IPS-NIHi7 (cell line): Measurements from ENCODE around the gene CRISP2.
A peak's percentile ranks its signal among the peaks of the same experiment; 100 is the strongest.
"Not testable (repeated sequence)": the region's sequence is repeated elsewhere in the genome, so short reads cannot be mapped to it uniquely, and the experiment has no call there.

ENCODE experiments used
- DNase-seq: peaks from one replicate; pipeline ENCODE4 v3.0.0; 2012; ENCODE audit warnings: mixed read lengths; ENCODE audit errors: extremely low spot score

CRISP2 gene, protein sequence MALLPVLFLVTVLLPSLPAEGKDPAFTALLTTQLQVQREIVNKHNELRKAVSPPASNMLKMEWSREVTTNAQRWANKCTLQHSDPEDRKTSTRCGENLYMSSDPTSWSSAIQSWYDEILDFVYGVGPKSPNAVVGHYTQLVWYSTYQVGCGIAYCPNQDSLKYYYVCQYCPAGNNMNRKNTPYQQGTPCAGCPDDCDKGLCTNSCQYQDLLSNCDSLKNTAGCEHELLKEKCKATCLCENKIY

DNA sequence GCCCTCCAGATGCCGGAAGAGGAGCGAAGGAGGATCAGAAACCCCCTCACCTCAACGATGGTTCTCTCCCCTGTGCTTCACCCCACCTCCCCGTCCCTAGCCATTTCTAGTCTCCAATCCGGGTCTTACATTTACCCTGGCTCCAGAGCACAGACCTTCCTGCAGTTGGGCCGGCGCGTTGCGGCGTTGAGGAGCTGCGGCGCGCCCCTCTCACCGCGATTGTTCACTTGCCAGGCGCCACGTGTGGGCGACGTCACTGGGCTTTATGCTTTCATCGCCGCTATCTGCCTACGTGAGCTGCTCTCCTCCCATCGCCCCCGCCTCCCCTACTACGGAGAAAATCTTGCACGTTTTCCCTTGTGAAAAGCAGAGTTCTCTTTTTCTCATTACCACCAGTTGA is at the start of gene CRISP2:
TSS of gene CRISP2 (minus strand) at position 198 of the 400 bp plus-strand sequence. CDS start 4,347 bp downstream, outside the sequence.
- DNase-seq, result peak; percentile 24

DNA sequence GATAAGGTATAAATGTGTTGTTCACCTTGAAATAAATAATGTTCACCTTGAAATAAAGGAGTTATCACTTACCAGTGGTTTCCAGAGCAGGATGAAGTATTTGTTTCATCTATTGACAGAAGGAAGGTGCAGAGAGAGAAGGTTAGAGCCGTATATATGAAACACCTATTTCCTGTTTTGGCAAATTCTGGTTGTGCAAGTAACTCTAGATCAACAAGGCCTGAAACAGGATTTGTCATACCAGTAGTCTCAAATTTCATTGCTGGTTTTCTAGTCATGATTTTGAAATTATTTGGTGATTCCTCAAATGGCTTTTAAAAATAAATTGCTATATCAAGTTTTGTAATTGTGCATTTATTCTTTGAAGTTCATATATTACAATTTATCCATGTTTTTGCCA is 30.9 kb upstream of the CRISP2 start, which contains the start of gene CRISP3:
TSS of gene CRISP3 (minus strand) at position 130 of the 400 bp plus-strand sequence. CDS start at position 109, 21 bp downstream.
- no peak for DNase-seq

DNA sequence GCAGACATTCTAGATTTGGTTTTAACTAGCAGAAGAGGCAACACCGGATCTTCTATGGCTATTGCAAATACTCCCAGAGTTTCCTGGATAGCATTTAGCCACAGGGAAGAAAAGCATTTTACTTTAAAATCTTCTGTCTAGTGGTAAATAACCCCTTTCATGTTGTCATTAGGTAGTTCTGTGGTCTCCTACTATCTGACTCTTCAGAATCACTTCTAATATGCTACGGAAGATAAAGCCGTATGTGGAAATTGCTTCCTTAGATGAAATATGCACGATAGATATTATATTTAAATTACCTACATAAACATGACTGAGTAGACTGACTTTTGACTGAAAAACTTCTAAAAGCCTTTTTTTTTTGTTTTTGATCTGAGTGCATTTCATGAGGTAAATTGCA is 30.1 kb upstream of the CRISP2 start:
- DNase-seq, result no peak

DNA sequence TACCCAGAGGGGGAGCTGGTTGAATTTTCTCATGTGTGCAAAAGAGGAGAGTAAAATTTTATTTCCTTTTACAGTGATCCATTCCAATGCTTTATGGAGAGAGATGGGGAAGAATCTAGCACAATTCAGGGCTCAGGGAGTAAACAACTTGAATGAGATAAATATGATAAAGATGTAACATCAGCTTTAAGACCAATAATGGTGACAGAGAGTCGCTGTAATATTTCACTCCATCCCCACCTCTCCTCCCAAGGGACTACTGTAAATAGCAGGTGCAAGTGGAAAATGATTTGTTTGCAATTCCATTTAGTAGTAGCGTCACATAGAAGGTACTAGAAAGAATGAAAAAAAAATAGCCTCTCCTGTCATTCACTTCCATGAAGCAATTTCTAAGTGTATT is 26.1 kb upstream of the CRISP2 start:
- DNase-seq, result no peak

DNA sequence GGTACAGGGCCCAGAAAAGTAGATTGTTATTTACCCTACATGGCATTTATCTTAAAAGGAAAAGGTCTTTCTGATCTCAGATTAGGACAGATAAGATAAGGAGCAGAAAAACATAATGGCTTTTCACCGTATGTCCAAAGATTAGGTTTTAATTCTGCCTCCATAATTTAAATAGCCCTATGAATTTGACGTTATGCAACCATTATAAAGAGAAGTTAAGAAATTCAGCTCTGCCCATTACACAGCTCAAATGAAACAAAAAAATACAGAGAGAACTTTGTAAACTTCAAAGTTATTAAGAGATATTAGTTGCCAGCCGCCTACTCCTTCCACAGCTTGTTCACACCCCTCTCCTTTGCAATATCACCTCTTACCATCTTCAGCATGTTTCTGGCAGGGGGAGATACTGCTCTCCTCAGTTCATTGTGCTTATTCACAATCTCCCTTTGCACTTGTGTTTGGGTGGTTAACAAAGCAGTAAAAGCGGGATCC is 22.7 kb upstream of the CRISP2 start:
- DNase-seq, result no peak

DNA sequence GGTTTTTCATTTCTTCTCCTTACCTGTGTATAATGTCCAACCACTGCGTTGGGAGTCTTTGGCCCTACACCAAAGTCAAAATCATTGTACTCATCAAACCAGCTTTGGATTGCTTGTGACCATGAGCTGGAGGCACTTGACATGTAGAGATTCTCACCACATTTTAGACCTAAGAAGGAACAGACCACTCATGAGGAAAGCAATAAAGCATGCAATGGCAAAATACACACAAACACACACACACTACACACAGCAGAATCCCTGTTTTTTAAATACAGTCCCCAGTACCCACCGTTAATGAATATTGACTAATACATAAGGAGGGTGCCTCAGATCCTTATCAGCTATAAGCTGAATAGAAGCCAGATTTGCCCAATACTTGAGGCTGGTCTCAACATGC is 20.3 kb upstream of the CRISP2 start:
- no peak for DNase-seq

DNA sequence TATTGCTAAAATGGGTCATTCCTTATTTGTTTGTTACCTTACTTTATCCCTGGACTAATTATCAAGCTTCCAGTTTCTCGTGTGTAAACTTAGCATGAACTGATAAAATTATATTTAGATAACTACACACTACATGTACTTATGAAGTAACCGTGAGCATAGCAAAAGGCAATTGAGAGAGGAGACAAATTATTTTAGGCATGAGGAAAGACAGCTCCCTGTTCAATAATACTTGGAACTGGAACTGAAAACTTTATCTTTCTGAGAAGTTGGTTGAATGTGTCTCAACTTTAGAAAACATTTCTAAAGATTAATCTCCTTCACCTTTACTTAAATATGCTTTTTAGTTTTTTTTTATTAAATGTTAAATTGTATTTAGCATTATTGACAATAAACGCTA is 19.4 kb upstream of the CRISP2 start:
- no peak for DNase-seq

DNA sequence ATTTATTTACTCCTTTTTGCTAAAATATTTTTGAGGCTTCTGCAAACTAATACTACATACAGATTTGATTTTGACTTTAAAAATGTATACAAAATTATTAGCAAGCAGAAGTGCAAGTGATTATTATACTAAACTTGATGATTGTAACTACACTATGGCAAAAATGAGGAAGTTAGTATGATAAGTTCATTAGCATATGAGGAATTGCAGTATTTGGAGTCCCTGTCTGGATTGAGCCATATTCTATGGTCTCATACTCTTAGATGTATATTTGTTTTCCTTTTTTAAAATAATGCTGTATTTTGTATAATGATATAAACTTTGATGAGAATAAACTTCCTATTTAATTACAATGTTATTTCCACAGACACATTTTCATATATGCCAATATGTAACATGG is 16.9 kb upstream of the CRISP2 start:
- DNase-seq, result no peak

DNA sequence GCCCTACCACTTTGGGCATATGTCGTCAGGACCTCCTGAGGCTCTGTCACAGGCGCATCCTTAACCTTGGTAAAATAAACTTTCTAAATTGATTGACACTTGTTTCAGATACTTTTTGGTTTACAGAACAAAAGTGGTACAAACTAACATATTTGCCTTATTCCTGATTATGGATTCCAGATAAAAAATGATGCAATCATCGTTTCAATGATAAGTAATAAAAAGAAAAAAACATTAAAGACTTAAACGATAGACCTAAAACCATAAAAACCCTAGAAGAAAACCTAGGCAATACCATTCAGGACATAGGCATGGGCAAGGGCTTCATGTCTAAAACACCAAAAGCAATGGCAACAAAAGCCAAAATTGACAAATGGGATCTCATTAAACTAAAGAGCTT is 10.6 kb upstream of the CRISP2 start:
- DNase-seq, result not testable (repeated sequence)

DNA sequence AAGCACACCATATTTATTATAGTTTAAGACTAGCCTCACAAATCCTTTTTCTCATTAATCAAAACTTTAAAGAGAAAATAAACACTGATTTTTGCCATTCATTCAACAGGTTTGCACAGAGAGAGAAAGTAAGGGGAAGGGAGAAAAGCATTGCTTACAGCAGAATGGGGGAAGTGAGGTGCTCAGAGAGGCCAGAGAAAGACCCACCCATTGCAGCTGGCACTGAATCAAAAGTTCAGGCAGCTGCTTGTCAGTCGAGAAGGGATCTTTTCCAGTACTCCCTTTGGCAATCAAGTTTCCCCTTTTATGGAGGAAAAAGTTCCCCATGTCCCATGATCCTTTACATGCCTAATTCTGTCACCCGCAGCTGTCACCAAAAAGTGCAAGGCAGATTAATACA is 8.0 kb upstream of the CRISP2 start:
- DNase-seq, result no peak

DNA sequence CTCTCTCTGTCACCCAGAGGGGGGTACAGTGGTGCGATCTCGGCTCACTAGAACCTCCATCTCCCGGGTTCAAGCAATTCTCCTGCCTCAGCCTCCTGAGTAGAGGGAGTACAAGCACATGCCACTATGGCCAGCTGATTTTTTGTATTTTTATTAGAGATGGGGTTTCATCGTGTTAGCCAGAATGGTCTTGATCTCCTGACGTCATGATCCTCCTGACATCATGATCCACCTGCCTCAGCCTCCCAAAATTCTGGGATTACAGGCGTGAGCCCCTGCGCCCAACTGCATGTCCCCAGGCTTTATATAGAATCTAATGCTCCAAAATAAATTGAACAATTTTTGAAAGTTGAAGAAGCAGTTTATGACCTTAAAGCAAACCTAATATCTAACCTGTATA is 7.0 kb upstream of the CRISP2 start:
- DNase-seq, result no peak

DNA sequence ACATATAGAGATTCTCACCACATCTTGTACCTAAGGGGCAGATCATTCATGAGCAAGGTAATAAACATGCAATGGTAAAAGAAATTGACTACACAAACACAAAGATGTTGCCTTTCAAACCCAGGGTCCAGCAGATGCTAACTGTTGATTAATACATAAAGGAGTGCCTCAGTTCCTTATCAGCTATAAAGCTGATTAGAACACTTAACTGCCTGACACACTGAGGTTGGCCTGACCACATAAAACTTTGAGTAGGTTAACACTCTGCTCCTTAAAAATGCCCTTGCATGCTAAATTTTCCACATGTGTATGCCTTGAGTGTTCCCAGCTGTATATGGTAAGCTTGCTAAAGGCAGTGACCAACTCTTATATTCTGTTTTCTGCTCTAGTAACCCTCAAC is 14.9 kb downstream of the CRISP2 start:
- DNase-seq, result no peak

DNA sequence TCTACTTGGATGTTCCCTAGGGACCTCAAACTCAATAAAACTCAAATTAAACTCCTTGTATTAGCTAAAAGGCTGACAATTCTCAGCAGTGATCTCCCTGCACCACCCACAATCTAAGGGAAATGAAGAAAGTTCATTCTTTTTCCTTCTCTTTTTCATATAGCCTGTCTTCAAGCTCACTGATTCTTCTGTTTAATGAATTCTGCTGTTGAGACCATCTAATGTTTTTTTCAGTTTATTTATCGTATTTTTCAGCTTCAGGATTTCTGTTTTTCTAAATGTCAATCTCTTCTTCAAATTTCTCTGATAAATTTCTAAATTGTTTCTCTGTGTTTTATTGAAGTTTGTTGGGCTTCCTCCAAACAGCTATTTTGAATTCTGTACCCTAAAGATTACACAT is 19.8 kb downstream of the CRISP2 start:
- DNase-seq, result no peak

DNA sequence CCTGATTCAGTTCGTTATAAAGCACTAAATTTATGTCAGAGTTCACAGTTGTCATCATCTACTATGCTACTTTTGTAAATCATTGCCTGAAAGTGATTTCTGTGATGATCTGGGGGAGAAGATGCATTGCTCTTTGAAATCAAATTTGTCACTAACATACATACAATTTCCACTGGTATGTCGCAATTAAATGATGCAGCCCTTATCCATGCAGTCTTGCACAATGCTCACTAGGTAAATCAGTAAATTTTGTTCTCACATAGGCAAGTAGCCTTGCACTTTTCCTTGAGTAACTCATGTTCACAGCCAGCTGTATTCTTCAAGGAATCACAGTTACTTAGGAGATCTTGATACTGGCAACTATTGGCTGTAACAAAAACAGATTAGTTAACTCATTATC is 20.8 kb downstream of the CRISP2 start:
- no peak for DNase-seq

DNA sequence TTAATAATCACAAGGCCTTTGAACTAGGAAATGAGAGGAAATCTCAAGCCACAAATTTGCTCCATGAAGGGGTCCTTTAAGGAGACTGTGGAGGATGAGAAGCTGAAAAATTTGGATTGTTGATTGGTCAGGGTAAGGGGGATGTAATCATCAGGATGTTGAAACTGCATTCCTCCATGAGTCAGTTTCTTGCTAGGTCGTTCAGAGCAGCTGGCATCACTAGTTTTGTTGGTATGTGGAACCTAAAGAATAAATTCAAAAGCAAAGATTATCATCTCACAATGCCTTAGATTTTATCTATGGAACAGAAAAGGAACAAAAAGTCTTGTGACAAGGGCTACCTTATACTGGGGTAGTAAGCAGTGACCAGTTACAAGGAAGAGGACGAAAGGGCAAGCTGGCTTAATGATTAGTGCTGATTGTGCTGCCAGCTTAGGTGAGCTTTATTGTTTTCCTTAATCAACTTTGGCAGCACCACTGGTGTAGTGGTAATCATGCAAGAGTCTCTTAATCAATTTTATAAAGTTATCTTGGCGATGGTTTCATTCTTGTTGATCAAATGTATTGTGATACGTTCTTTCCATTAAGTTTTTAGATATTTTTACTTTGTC is 36.6 kb downstream of the CRISP2 start:
- no peak for DNase-seq

DNA sequence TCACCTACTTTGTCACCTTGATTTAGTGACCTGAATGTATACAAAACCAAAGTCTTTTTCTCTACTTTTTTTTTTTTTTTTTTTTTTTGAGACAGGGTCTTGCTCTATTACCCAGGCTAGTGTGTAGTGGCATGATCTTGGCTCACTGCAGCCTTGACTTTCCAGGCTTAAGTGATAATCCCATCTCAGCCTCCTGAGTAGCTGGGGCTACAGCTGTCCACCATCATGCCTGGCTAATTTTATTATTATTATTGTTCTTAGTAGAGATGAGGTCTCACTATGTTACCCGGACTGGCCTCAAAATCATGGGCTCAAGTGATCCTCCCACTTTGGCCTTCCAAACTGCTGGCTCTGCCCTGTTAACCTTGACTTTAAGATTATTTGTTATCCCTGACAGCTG is 37.5 kb downstream of the CRISP2 start:
- DNase-seq, result no peak

DNA sequence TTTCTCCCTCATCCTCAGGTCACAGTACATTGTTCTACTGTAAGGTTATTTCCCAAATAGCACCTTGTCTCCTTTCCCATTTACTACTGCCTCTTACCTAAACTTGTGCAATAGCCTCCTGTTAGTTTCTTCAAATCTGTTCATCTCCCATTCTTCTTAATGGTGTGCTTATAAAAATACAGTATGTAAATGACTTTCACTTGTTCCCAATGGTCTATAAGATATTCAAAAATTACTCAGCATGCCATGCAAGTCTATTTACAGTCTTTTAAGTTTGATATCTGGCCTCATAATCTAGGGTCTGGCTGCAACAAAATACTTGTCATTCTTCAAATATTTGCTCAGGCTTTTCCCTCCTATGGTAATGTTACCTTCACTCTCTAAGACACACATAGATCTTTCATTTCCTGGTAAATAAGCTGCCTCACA is 45.2 kb downstream of the CRISP2 start:
- no peak for DNase-seq

DNA sequence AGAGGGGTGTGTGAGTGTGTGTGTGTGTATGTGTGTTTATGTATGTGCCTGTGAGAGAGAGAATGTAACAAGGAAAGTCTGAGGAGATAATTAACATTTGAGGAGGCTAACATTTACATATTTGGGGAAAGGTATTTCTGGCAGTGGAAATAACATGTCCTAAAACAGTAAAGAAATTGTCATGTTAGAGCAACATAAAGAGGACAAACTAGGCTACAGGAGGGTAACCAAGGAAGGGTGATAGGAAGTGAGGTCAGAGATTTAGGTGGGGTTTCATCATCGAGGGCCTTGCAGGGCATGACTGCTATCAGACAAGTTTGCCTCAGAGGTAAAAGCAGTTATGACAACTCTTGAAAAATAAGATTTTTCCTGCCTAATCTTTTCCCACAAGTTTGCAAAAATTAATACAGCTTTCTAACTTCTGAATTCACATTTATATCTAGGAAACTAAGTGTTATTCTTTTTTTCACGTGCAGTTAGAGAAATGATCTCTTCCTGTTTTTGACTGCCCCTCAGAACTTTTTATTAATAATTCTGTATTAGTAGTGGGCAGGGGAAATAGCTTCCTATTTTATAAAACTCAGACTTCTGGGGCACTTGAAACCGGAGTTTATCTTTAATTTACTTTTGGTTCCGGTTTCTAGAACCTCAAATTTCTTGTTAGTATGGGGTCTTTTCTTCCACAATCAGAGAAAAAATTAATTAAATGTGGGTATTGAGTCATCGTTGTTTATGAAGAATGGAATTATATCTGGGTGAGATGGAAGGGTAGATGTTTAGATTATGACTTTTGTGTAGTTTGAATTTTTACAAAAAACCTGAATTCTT is 46.2 kb downstream of the CRISP2 start:
- DNase-seq, result no peak

DNA sequence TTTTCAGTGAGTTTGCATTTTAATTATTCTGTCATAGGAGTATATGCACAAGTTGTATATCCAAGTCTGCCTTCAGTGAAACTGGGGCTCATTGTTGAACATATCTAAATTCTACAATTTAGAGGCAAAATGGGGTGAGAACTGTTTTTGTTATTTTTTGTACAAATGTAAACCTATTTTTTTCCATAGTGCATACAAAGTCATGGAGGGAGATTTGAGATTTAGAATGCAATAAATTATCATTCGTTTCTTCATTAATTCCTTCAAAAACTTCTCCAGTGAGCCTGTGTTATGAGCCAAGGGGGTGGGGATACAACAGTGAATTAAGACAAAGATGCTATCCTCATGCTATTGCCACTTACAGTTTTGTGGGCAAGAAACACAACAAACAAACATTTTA is 46.9 kb downstream of the CRISP2 start:
- no peak for DNase-seq

DNA sequence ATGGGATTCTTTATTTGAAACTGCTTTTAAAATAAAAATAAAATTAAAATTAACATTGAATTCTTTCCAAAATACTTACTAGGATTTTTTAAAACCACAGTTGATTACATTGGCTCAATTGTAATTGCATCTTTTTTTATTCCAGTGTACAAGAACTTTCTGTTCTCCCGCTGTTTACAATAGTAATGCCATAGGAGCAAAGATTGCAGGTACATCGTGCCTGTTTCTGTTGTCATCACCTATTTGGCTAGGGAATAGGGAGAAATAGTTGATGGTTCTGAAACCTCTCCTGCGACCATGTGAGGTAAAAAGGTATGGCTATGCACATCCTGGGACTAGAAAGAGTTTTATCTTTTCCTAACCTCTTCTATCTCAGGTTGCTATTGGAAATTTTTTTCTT is 48.5 kb downstream of the CRISP2 start:
- DNase-seq, result no peak

DNA sequence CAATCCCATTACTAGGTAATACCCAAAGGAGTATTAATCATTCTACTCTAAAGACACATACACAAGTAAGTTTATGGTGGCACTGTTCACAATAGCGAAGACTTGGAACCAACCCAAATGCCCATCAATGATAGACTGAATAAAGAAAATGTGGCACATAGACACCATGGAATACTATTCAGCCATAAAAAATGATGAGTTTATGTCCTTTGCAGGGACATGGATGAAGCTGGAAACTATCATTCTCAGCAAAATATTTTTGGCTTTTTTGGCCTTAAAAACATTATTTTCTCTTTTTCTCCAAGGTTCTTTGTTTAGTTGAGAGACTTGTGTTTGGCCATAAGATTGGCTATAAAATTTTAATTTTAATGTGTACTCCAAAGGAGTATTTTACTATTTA is 49.3 kb downstream of the CRISP2 start:
- DNase-seq, result not testable (repeated sequence)

DNA sequence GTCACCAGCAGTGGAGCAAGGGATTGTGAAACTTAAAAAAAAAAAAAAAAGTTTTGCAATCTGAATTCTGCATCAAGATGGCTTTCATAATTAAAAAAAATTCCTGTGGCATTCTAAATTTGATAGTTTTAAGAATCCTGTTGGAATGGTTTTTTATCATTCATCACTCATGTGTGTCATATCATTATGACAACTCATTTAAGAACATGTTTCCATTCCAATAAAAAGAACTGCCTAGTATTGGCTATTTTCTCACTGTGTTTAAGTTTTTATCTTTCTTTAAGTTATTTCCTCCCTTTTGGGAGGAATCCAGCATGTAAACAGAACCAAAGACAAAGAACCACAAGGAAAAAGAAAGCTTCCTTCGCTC is 50.5 kb downstream of the CRISP2 start:
- DNase-seq, result no peak
